GM18508 (cell line): ENCODE data around the gene BCL7A.
"Not testable (repeated sequence)": the region's sequence is repeated elsewhere in the genome, so short reads cannot be mapped to it uniquely, and the experiment has no call there.

ENCODE experiments used
- ATAC-seq: cut with Tn5 transposase; IDR thresholded peaks from one replicate; pipeline ENCODE4 v1.9.1; 2021; ENCODE audit warnings: moderate number of reproducible peaks; ENCODE audit not compliant: insufficient read depth, unreplicated experiment

BCL7A gene

GRCh38 chr12:122024132-122024785, 2.6 kb downstream of the BCL7A start:
- no peak for ATAC-seq

DNA sequence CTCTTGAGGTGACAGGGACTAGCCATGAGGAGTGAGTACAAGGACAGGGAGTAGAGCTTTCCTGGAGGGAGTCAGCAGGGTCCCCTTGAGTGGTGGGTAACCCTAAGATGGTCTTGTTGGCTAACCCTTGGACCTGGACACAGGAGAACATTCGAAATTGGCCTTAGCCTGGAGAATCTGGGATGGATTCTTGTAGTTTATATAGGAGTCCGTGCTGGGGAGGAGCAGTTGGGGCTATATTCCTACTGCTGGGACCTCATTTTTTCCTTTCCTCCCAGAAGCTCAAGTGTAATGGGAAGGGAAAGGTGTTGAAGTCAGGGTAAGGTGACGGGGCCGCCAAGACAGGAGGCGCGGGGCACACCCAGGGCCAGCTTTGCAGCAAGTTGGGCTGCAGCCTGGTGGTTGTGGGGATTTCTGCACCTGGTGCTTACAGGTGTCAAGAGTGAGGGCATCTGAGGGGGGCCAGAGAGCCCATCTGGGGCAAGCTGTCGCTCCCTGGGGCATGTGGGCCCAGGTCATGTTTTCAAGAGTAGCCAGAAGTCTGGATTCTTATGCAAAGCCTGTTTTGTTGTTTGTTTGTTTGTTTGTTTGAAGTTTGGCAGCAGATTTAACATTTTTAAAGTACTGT, 5.1 kb downstream of the BCL7A start:
- no peak for ATAC-seq

- no peak for ATAC-seq
Measured at GRCh38 chr12:122028165-122028904, 6.7 kb downstream of the BCL7A start.

GRCh38 chr12:122028905-122029560, 7.3 kb downstream of the BCL7A start:
- ATAC-seq = no peak

- ATAC-seq = no peak
Measured at GRCh38 chr12:122029620-122030423, 8.1 kb downstream of the BCL7A start.

GRCh38 chr12:122030424-122031035, 8.8 kb downstream of the BCL7A start:
- ATAC-seq = no peak

- no peak for ATAC-seq
Measured at GRCh38 chr12:122031342-122032216, 9.9 kb downstream of the BCL7A start.

DNA sequence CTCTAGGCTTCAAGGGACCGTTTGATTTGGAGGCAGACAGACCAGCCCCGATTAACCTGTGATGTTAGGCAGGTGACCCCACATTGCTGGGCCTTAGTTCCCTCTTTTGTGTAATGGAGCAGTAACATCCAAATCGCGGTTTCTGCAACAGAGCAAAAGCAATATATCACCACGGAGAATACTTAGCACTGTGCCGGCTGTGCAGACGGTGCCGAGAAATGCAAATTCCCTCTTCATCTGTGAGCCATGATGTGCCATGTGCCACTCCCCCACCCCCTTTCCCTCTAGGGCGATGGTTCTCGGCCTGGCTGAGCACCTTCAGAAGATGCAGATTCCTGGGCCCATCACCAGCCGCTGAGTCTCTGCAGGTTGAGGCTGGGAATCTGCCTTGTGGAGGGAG, 10.9 kb downstream of the BCL7A start:
- no peak for ATAC-seq

DNA sequence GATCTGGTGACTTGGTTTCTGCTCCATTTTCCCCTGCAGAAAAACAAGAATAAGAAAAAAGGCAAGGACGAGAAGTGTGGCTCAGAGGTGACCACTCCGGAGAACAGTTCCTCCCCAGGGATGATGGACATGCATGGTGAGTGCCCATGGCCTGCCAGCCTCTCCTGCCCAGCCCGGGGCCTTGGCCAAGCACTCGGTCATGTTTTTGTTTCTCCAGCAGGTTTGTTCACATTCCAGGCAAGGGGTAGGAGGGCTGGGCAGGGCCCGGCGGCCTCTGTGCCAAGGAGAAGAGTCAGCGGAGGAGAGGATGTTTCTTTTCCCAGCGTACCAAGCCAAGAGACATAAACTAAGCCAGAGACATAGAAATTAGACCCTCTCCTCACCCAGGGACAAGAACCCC, 13.6 kb downstream of the BCL7A start:
- no peak for ATAC-seq

- ATAC-seq = no peak
Measured at GRCh38 chr12:122036153-122036552, 14.5 kb downstream of the BCL7A start.

GRCh38 chr12:122040579-122041386, 19.1 kb downstream of the BCL7A start:
- no peak for ATAC-seq

DNA sequence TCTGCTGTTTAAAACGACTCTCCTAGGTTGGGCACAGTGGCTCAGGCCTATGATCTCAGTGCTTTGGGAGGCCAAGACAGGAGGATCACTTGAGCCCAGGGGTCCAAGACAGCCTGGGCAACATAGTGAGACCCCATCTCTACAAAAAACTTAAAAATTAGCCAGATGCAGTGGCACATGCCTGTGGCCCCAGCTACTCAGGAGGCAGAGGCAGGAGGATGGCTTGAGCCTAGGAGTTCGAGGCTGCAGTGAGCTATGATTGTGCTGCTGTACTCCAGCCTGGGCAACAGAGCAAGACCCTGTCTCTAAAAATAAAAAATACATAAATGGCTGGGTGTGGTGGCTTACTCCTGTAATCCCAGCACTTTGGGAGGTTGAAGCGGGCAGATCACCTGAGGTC, 19.8 kb downstream of the BCL7A start:
- ATAC-seq = not testable (repeated sequence)

GRCh38 chr12:122042910-122043309, 21.2 kb downstream of the BCL7A start:
- ATAC-seq = no peak

DNA sequence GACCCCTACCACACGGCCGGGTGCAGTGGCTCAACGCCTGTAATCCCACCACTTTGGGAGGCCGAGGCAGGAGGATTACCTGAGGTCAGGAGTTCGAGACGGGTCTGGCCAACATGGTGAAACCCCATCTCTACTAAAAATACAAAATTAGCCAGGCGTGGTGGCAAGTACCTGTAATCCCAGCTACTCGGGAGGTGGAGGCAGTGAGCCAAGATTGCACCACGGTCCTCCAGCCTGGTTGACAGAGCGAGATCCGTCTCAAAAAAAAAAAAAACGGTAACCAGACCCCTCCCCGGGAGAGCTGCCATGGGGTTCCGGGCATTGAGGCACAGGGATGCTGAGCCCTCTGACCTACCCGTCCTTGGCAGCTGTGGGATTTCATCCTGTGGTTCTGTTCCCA, 21.8 kb downstream of the BCL7A start:
- ATAC-seq = no peak

GRCh38 chr12:122045262-122045661, 23.6 kb downstream of the BCL7A start:
- no peak for ATAC-seq

- ATAC-seq = no peak
Measured at GRCh38 chr12:122046145-122046544, 24.5 kb downstream of the BCL7A start.

DNA sequence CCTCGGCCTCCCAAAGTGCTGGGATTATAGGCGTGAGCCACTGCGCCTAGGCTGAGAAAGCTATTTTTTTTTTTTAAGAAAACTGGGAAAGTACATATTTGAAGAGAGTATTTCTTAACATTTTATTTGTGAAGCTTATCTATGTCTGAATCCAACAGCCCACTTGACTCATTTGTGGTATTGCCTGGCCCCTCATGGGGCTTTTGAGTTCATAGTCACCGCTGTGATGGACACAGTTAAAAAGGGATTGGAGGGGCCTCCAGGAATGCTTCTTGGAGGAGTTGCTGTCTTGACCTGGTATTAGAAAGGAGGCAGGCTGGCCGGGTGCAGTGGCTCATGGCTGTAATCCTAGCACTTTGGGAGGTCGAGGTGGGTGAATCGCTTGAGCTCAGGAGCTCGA, 26.5 kb downstream of the BCL7A start:
- no peak for ATAC-seq

- ATAC-seq = no peak
Measured at GRCh38 chr12:122049827-122050226, 28.1 kb downstream of the BCL7A start.
